ENCODE measurements around the gene ANKRD39. TPM values are rescaled to one million over a fixed set of nuclear protein-coding genes. Genes with fewer than 3 reads are reported as not detected.

The ANKRD39 gene
- total and polyA plus RNA-seq, 2 donors (not counting 1 experiment from before 2014, with no cell fraction given): 14.8 to 19.3 TPM

DNA sequence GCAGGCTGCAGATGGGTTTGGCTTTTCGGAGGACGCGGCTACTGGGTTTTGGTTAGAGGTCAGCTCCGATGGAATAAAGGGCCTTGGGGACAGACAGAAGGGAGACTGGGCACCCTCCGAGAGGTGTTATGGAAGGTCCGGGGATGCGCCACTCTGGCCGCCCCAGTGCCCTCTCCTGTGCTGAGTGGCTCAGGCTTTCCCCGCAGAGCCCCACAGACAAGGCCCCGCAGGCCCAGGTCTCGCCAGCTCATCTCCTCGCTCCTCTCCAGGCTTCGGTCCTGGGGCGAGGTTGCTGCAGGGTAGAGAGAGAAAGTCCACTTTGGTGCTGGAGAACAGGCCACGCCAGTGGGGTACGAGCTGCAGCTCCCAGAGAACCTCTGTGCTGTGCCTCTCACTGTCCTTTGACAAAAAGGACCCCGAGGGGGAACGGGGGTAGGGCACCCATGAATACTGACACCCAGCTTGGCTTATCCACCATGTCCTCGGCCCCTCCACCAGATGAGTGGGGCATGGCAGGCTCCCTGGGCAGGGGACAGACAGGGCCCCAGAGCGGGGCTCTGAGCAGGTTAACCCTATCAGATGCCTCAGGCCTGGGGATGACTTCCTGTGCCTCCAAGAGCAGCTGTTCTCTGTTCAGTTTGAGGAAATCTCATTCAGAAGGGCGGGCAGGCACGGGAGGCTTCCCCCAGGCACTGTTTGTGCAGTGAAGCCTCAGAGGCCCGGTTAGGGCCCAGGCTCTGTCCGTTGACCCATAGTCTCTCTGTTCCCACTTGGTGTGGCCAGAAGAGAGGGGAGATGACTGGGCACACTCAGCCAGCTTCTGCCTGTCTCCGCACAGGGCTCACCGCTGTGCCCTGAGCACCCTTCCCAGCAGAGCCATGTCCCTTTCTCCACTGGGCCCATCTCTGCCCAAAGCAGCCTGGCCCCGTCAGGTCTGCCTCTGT lies 57.5 kb downstream of the ANKRD39 start:
- H3K4me3 Mint-ChIP-seq: no peak overlapping the region
- ChIA-PET POLR2A (interaction anchor here (0.5 to 1.9 kb wide), 4 partner anchors 16 to 312 kb away, joined by 3 to 5 read pairs (median 4); partner anchors contain the start of genes ANKRD36 and CNNM3), CTCF (interaction anchor here (0.7 to 3.8 kb wide), 20 partner anchors 14 to 393 kb away, joined by 3 to 45 read pairs (median 4); partner anchors contain the start of genes ANKRD23, ANKRD39, CNNM3 and CNNM4)
- Histone ChIP-seq H3K4me3 (ENCODE audit: control extremely low read depth in 1 of 5, extremely low read depth in 1 of 5, insufficient read depth in 1 of 5, low read depth in 2 of 5, low read length in 4 of 5) (no peak overlapping the region), H3K9me3 (ENCODE audit: control extremely low read depth in 1 of 3, control insufficient read depth in 2 of 3, insufficient read depth in 1 of 3, low read length in 2 of 3) (peaks cover 0 to 3% (median 0%) of the 10 kb centered on the region in 3 donors), H3K9ac (ENCODE audit: low read length) (no peak overlapping the region), H3K36me3 (replicated peaks in 1 of 2; ENCODE audit: control extremely low read depth in 1 of 2, control insufficient read depth in 1 of 2, extremely low read depth in 1 of 2, insufficient read depth in 2 of 2, low read length in 1 of 2) (peaks cover 0 to 37% of the 10 kb centered on the region in 2 experiments), H3K27me3 (replicated peaks in 1 of 4; ENCODE audit: control extremely low read depth in 1 of 4, control insufficient read depth in 3 of 4, insufficient read depth in 4 of 4, low read length in 3 of 4) (no peaks in the 10 kb centered on the region), H3K4me1 (ENCODE audit: control insufficient read depth in 2 of 2, insufficient read depth in 2 of 2, low read length in 2 of 2) (peaks cover 23 to 28% of the 10 kb centered on the region in 2 donors), H4K20me1 (ENCODE audit: control insufficient read depth, insufficient read depth, low read length, poor library complexity, severe bottlenecking) (no peaks in the 10 kb centered on the region), H2AFZ (ENCODE audit: insufficient read depth, low read depth, low read length, poor library complexity, severe bottlenecking) (peak overlapping the region; percentile 64), H3K27ac (ENCODE audit: low read length in 2 of 2) (no peak overlapping the region), H3K4me2 (replicated peaks; ENCODE audit: low read depth, low read length, poor library complexity, severe bottlenecking) (peak overlapping the region; percentile 49), H3K79me2 (ENCODE audit: control insufficient read depth, insufficient read depth, low read length) (peaks cover 5% of the 10 kb centered on the region)
- ATAC-seq (ENCODE audit: low read depth) (peak; percentile 8), DNase-seq (peak; percentile 14)
- TF ChIP-seq, protein P1, sequence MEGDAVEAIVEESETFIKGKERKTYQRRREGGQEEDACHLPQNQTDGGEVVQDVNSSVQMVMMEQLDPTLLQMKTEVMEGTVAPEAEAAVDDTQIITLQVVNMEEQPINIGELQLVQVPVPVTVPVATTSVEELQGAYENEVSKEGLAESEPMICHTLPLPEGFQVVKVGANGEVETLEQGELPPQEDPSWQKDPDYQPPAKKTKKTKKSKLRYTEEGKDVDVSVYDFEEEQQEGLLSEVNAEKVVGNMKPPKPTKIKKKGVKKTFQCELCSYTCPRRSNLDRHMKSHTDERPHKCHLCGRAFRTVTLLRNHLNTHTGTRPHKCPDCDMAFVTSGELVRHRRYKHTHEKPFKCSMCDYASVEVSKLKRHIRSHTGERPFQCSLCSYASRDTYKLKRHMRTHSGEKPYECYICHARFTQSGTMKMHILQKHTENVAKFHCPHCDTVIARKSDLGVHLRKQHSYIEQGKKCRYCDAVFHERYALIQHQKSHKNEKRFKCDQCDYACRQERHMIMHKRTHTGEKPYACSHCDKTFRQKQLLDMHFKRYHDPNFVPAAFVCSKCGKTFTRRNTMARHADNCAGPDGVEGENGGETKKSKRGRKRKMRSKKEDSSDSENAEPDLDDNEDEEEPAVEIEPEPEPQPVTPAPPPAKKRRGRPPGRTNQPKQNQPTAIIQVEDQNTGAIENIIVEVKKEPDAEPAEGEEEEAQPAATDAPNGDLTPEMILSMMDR (IDR thresholded peaks at IDR 0.05): no peak
- TF ChIP-seq EZH2 (IDR thresholded peaks at IDR 0.05; ENCODE audit: borderline replicate concordance, insufficient read depth, low read depth, low read length, poor library complexity, severe bottlenecking): no peak
- intact Hi-C loops (cut with micrococcal nuclease): loop anchor here (1.0 to 5.0 kb wide), 4 partner anchors 14 to 163 kb away; partner anchors contain the start of genes KANSL3 and LMAN2L
- peaks cover 4% of the 10 kb centered on the region for H3K4me1 Mint-ChIP-seq
- H3K9me3 Mint-ChIP-seq (ENCODE audit: insufficient read depth): no peaks in the 10 kb centered on the region
- no peak overlapping the region for H3K27ac Mint-ChIP-seq
- no peaks in the 10 kb centered on the region for H3K27me3 Mint-ChIP-seq
- WGBS (ENCODE audit: insufficient coverage): 80% methylated on average over 25 of the region's 27 CpGs

Measured in B cell (primary cell).